Activated naive CD8-positive, alpha-beta T cell (primary cell): Measurements from ENCODE around the gene KIF13A.
"Not testable (repeated sequence)": the region's sequence is repeated elsewhere in the genome, so short reads cannot be mapped to it uniquely, and the experiment has no call there.

ENCODE experiments used
- H3K27ac Mint-ChIP-seq: one replicate; pipeline ENCODE4 v1.8.0; 2021; ENCODE audit warnings: mixed read lengths
- H3K27me3 Mint-ChIP-seq: one replicate; pipeline ENCODE4 v1.8.0; 2021; ENCODE audit warnings: mixed read lengths
- H3K36me3 Mint-ChIP-seq: one replicate; pipeline ENCODE4 v1.8.0; 2021; ENCODE audit warnings: mixed read lengths
- H3K4me1 Mint-ChIP-seq: one replicate; pipeline ENCODE4 v1.8.0; 2021; ENCODE audit warnings: low read depth, mixed read lengths
- H3K4me3 Mint-ChIP-seq: one replicate; pipeline ENCODE4 v1.8.0; 2021; ENCODE audit warnings: mild to moderate bottlenecking, mixed read lengths
- H3K9me3 Mint-ChIP-seq: one replicate; pipeline ENCODE4 v1.8.0; 2021; ENCODE audit warnings: low read depth, mixed read lengths

KIF13A gene

DNA sequence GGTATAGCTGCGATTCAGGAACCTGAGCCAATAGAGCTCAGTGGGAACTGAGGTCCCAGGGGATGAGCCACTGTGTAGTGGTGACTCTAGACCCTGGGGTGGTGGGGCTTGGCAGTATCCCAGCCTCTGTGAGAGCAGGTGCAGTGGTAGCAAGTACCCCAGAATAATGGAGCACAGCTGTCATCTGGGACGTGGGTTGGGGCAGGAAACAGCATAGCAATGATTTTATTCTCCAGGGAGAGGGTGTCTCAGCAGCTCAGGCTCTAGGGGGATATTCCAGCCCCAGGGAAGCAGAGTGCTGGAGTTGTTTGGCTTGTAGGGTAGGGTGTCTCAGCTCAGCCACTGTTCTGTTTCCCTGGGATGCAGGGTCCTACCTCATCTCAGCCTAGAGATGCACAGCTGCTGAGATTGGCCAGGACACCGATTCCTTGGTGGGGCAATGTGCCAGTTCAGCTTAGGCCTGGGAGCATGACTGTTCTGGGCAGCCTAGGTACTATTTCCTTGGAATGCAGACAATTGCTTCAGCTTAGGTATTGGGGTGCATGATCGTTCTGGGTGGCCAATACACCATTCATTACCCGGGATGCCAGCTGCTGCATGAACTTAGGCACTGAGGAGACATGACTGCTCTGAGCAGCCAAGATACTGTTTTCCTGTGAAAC lies 246.7 kb downstream of the KIF13A start:
- H3K4me1 Mint-ChIP-seq: no peaks in the 10 kb centered on the region
- H3K27me3 Mint-ChIP-seq: peaks cover 2% of the 10 kb centered on the region
- no peak overlapping the region for H3K27ac Mint-ChIP-seq
- peaks cover 12% of the 10 kb centered on the region for H3K36me3 Mint-ChIP-seq
- H3K9me3 Mint-ChIP-seq: peaks cover 21% of the 10 kb centered on the region
- no peak overlapping the region for H3K4me3 Mint-ChIP-seq

DNA sequence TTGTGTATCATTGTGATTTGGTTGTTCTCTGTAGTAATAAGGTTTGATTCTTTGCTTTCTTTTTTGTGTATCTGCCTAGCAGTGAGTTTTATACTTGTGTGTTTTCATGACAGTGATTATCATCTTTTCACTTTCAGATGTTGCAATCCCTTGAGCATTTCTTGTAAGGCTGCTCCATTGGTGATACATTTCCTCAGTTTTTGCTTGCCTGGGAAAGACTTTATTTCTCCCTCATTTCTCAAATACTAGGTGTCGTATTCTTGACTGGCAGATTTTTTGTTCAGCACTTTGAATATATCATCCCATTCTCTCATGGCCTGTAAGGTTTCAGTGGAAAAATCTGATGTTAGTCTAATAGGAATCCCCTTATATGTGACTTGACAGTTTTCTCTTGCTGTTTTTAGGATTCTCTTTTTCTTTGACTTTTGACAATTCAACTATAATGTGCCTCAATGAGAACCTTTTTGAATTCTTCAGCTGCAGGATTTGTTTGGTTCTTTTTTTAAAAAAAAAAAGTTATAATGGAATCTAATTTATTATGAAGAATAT lies 249.7 kb downstream of the KIF13A start:
- Mint-ChIP-seq H3K4me1 (no peaks in the 10 kb centered on the region), H3K36me3 (peaks cover 12% of the 10 kb centered on the region), H3K9me3 (peaks cover 21% of the 10 kb centered on the region), H3K27me3 (no peaks in the 10 kb centered on the region), H3K4me3 (no peak overlapping the region), H3K27ac (peak overlapping the region; percentile 64)

DNA sequence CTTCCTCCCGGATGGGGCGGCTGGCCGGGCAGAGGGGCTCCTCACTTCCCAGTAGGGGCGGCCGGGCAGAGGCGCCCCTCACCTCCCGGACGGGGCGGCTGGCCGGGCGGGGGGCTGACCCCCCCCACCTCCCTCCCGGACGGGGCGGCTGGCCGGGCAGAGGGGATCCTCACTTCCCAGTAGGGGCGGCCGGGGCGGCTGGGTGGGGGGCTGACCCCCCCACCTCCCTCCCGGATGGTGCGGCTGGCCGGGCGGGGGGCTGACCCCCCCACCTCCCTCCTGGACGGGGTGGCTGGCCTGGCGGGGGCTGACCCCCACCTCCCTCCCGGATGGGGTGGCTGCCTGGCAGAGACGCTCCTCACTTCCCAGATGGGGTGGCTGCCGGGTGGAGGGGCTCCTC lies 252.1 kb downstream of the KIF13A start:
- not testable (repeated sequence) for H3K27me3 Mint-ChIP-seq, H3K4me1 Mint-ChIP-seq, H3K27ac Mint-ChIP-seq, H3K4me3 Mint-ChIP-seq
- peaks cover 21% of the 10 kb centered on the region for H3K9me3 Mint-ChIP-seq
- H3K36me3 Mint-ChIP-seq: peaks cover 12% of the 10 kb centered on the region

- Mint-ChIP-seq H3K4me3 (no peak overlapping the region), H3K9me3 (no peaks in the 10 kb centered on the region), H3K27me3 (no peaks in the 10 kb centered on the region), H3K36me3 (no peaks in the 10 kb centered on the region), H3K27ac (no peak overlapping the region), H3K4me1 (no peaks in the 10 kb centered on the region)
Measured at GRCh38 chr6:17730078-17730704, 257.2 kb downstream of the KIF13A start.

DNA sequence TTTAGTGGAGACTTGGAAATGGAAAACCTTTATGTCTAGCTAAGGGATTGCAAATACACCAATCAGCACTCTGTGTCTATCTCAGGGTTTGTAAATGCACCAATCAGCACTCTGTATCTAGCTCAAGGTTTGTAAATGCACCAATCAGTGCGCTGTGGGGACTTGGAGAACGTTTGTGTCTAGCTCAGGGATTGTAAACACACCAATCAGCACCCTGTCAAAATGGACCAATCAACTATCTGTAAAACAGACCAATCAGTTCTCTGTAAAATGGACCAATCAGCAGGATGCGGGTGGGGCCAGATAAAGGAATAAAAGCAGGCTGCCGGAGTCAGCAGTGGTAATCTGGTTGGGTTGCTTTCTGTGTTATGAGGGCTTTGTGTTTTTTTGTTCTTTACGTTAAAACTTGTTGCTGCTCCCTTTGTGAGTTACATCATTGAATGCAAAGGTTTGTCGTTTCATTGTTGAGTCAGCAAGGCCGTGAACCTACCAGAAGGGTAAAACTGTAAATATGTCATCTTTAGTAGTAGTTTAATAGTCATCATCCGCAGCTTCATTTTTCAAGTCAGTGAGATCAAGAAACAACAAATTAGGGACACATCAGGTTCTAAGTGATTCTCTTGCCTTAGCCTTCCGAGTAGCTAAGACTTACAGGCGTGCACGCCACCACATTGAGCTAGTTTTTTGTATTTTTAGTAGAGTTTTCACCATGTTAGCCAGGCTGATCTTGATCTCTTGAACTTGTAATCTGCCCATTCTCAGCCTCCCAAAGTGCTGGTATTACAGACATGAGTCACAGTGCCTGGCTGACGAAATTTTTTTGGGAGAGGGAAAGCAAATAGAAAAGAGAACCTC lies 258.0 kb downstream of the KIF13A start:
- Mint-ChIP-seq H3K27ac (no peak overlapping the region), H3K9me3 (no peaks in the 10 kb centered on the region), H3K4me1 (no peaks in the 10 kb centered on the region), H3K4me3 (no peak overlapping the region), H3K27me3 (no peaks in the 10 kb centered on the region), H3K36me3 (no peaks in the 10 kb centered on the region)

DNA sequence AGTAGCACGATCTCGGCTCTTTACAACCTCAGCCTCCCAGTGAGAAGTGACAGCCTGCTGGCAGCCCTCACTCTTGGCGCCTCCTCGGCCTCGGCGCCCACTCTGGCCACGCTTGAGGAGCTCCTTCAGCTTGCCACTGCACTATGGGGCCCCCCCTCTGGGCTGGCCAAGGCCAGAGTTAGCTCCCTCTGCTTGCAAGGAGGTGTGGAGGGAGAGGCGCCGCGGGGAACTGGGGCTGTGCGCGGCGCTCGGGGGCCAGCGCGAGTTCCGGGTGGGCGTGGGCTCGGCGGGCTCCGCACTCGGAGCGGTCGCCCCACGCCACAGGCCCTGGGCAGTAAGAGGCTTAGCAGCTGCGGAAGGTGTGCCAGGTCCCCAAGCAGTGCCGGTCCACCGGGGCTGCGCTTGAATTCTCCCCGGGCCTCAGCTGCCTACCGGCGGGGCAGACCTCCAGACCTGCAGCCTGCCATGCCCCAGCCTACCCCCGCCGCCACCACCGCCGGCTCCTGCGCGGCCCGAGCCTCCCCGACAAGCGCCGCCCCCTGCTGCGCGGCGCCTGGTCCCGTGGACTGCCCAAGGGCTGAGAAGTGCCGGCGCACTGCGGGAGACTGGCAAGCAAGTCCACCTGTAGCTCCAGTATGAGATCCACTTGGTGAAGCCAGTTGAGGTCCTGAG lies 258.7 kb downstream of the KIF13A start:
- H3K36me3 Mint-ChIP-seq: no peaks in the 10 kb centered on the region
- H3K27ac Mint-ChIP-seq: no peak overlapping the region
- no peaks in the 10 kb centered on the region for H3K4me1 Mint-ChIP-seq
- H3K4me3 Mint-ChIP-seq: no peak overlapping the region
- H3K27me3 Mint-ChIP-seq: no peaks in the 10 kb centered on the region
- no peaks in the 10 kb centered on the region for H3K9me3 Mint-ChIP-seq

DNA sequence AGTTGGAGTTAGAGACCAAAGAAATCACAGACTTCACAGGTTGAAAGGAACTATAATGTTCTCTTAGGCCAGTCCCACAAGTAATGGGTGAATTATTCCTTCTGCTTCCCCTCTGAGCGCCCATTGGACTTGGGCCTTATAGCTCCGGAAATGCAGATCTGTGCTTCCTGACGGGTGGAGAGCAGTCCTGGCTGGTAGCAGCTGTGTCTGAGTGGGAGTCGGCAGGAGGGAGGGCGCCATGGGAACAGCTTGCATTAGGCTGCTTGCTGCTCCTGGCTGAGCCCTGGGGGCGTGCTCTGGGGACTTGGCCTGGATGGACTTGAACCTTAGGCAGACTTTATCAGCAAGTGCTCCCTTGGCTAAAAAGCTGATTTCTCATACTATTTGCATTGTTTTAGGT lies 262.4 kb downstream of the KIF13A start:
- Mint-ChIP-seq H3K27ac (no peak overlapping the region), H3K36me3 (no peaks in the 10 kb centered on the region), H3K4me1 (no peaks in the 10 kb centered on the region), H3K4me3 (no peak overlapping the region), H3K27me3 (no peaks in the 10 kb centered on the region), H3K9me3 (no peaks in the 10 kb centered on the region)

- H3K9me3 Mint-ChIP-seq: no peaks in the 10 kb centered on the region
Measured at GRCh38 chr6:17724341-17724740, 263.1 kb downstream of the KIF13A start.

GRCh38 chr6:17721671-17722070 lies 265.8 kb downstream of the KIF13A start:
- no peak overlapping the region for H3K4me3 Mint-ChIP-seq
- no peaks in the 10 kb centered on the region for H3K36me3 Mint-ChIP-seq
- no peaks in the 10 kb centered on the region for H3K27me3 Mint-ChIP-seq
- no peaks in the 10 kb centered on the region for H3K4me1 Mint-ChIP-seq
- H3K9me3 Mint-ChIP-seq: no peaks in the 10 kb centered on the region
- H3K27ac Mint-ChIP-seq: no peak overlapping the region

More at GRCh38 chr6:17724341-17724740, 263.1 kb downstream of the KIF13A start:
- no peaks in the 10 kb centered on the region for H3K36me3 Mint-ChIP-seq
- H3K4me1 Mint-ChIP-seq: no peaks in the 10 kb centered on the region
- no peak overlapping the region for H3K27ac Mint-ChIP-seq
- no peaks in the 10 kb centered on the region for H3K27me3 Mint-ChIP-seq
- no peak overlapping the region for H3K4me3 Mint-ChIP-seq

DNA sequence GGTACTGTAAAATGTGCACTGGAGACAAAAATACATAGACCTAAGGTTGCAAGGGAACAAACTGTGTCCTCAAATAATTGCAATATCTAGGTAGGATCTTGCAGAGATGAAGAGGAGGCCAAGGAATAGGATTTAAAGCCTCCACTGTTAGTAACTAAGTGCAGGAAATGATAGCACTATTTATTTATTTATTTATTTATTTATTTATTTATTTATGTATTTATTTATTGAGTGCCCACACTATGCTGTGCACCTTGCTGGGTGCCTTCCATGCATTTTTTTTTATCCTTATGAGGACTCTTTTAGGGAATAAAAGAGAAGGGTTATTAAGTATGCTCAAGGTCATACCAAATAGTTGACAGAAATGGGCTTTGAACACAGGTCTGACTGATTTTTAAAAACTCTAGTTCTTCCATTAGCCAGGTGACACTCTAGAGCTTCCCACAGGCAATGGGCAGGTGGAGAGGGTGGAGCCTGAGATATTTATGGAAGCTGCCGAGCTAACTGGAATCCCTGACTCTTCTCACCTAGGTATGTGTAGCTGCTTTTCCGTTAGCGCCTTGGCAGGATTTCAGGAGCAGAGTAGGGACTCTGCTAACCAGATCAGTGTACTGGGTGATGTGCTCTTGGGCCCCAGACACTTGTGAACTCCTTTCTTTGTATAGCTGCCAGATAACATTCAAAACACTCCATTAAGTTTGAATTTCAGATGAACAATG lies 268.0 kb downstream of the KIF13A start:
- Mint-ChIP-seq H3K36me3 (peaks cover 2% of the 10 kb centered on the region), H3K4me3 (no peak overlapping the region), H3K27ac (no peak overlapping the region), H3K27me3 (no peaks in the 10 kb centered on the region), H3K4me1 (peaks cover 9% of the 10 kb centered on the region), H3K9me3 (peaks cover 4% of the 10 kb centered on the region)

DNA sequence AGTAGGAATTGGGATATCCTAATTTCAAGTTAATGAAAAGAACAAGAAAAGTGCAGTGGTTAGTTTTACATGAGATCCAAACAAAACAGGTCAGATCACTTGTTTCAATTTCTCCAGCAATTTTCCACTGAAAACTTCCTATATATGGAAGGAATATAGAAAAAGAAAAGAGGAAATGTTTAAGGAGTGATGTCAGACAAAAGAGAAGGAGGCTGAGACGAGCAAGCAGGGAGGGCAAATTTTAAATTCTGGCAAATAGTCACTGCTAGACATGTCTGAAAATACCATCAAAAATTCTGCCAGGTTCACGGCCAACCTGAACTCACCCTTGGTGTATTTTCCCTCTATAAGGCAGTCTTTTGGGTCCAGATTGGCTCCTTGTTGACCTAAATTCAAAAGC lies 271.2 kb downstream of the KIF13A start:
- H3K4me3 Mint-ChIP-seq: no peak overlapping the region
- no peak overlapping the region for H3K27ac Mint-ChIP-seq
- H3K36me3 Mint-ChIP-seq: peaks cover 2% of the 10 kb centered on the region
- peaks cover 13% of the 10 kb centered on the region for H3K4me1 Mint-ChIP-seq
- peaks cover 4% of the 10 kb centered on the region for H3K9me3 Mint-ChIP-seq
- H3K27me3 Mint-ChIP-seq: no peaks in the 10 kb centered on the region

- peaks cover 4% of the 10 kb centered on the region for H3K36me3 Mint-ChIP-seq
- H3K9me3 Mint-ChIP-seq: peaks cover 4% of the 10 kb centered on the region
- H3K4me3 Mint-ChIP-seq: peak overlapping the region; percentile 64
- no peaks in the 10 kb centered on the region for H3K27me3 Mint-ChIP-seq
- peak overlapping the region; percentile 86 for H3K27ac Mint-ChIP-seq
- peaks cover 13% of the 10 kb centered on the region for H3K4me1 Mint-ChIP-seq
Measured at GRCh38 chr6:17714879-17715851, 272.3 kb downstream of the KIF13A start.

DNA sequence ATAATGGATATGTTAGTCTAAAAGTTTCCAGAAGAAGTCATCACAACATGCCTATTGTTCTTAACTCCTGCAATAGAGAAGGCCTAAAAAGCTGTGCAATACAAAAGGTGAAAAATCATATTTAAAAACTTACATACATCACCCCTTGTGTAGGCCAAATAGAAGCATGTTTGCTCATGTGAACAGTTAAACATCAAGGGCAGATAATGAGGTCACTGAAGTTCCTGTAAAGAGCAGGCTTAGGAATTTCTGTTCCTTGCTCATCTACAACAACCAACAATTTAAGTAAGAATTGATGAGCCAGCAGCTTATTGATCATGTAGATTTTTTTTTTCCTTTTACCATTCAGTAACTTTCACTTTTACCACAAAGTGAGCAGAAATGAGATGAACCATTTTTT lies 273.3 kb downstream of the KIF13A start:
- Mint-ChIP-seq H3K36me3 (peaks cover 4% of the 10 kb centered on the region), H3K9me3 (peaks cover 4% of the 10 kb centered on the region), H3K4me1 (peaks cover 13% of the 10 kb centered on the region), H3K27me3 (no peaks in the 10 kb centered on the region), H3K4me3 (no peak overlapping the region), H3K27ac (no peak overlapping the region)
